ENCODE measurements around the gene NPY5R.

The NPY5R gene
- long read RNA-seq, donor 1, partial matches to known transcripts, result 0 of 8 reads
- long read RNA-seq, donor 1, other reads (novel, unspliced or antisense), result 0 of 8 reads
- long read RNA-seq, donor 2, partial matches to known transcripts, result 0 of 5 reads
- long read RNA-seq, donor 2, other reads (novel, unspliced or antisense), result 0 of 5 reads
- long read RNA-seq, donor 3, partial matches to known transcripts, result 0 of 4 reads
- long read RNA-seq, donor 3, other reads (novel, unspliced or antisense), result 0 of 4 reads
- long read RNA-seq, donor 4, partial matches to known transcripts, result 0 of 4 reads
- long read RNA-seq, donor 4, other reads (novel, unspliced or antisense), result 0 of 4 reads
- long read RNA-seq, donor 5, partial matches to known transcripts, result 0 of 4 reads
- long read RNA-seq, donor 5, other reads (novel, unspliced or antisense), result 0 of 4 reads
- long read RNA-seq, donor 6, partial matches to known transcripts, result 0 of 3 reads
- long read RNA-seq, donor 6, other reads (novel, unspliced or antisense), result 0 of 3 reads
- long read RNA-seq, donor 7, partial matches to known transcripts, result 0 of 2 reads
- long read RNA-seq, donor 7, other reads (novel, unspliced or antisense), result 0 of 2 reads
- long read RNA-seq, donor 8, partial matches to known transcripts, result 0 of 7 reads
- long read RNA-seq, donor 8, other reads (novel, unspliced or antisense), result 0 of 7 reads

DNA sequence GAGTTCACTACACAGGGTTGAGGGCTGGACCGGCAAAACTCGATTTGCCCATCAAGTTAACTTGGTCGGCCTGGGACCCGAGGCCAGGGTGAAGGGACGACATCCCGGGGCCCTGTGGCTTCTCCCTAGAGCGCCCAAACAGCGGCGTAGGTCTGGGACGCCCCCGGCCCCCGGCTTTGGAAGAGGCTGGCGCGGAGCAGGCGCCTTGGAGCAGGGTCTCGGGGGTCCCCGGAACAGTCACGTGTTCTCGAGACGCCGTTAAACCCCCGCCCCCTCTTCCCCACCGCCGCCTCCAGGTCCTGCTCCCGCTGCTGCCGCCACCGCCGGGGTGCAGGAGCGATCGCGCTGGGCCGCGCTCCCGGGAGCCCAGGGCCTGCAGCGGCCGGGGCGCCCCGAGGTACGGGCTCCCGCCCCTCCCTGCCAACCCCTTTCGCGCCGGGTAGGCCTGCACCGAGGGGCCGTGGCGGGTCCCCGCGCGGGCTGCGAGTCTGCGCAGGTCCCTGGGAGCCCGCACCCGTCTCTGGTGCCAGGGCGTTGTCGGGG, at the start of gene NPY5R:
Gene NPY5R, plus strand, starts transcription at position 289 of the 543 bp plus-strand sequence. CDS start 6,382 bp downstream, outside the sequence.
- DNase-seq, result no peak

DNA sequence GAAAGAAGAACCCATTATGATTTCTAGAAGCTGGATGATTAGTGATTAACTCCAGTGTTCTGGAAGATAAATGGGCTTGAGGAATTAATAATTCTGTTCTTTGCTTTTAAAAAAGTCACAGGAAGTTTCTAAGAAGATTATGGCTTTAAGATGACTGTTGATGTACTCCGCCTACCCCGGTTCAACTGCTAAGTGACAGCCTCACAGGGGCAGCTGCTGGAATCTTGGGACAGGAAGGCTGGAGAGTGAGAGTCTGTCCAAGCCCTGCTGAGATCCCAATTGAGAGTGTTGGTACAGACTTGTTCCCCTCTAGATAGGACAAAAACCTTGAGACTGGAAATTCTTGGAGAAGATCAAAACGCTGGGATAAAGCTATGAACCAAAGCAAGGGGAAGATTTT, 48.6 kb upstream of the NPY5R start:
- no peak for DNase-seq

DNA sequence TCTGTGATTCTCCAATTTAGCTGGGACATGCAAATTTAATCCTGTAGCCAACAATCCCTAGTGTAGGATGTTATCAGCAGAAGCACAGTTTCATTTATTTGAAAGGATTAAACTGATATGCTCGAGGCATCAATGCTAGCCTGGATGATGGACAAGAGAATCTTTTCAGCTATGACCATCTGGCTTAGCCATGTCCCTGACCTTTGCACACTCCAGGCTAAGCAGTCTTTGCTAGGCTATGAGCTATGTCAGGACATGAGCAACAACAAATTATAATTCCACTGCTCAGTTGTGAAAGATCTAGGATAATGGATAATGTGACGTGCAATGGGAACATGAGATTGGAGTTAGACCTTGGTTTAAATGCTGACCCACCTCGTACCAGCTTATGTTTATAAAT, 43.2 kb upstream of the NPY5R start:
- DNase-seq, result no peak

DNA sequence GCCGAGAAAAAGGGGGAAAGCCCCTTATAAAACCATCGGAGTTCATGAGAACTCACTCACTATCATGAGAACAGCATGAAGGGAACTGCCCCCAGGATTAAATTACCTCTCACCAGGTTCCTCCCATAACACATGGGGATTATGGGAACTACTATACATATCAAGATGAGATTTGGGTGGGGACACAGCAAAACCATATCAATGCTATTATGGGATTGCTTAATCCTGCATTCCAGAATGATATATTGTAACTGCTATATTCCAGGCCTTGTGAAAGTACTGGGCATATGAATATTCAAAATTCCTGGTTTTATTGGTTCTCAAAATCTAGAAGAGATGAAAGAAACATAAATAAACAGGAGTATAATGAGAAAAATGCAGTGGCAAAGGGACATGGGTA, 40.6 kb upstream of the NPY5R start:
- DNase-seq, result no peak

DNA sequence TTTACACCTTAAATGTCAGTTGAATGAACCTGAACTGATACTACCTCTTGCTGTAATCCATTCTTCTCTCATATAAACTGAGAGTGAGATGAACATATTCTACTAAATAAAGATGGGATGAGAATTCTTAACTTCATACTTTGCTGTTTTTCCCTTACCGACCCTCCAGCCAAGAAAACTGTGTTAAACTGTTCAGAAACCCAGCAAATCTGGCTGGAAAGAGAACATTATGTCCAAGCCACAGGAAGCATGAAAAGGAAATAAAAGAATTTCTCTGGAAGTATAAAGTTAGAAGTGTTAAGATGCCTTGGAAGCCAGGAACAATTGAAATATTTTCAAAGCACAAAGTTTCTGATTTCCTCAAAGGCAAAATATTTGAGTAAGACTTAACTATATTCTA, 34.2 kb upstream of the NPY5R start:
- DNase-seq, result no peak

DNA sequence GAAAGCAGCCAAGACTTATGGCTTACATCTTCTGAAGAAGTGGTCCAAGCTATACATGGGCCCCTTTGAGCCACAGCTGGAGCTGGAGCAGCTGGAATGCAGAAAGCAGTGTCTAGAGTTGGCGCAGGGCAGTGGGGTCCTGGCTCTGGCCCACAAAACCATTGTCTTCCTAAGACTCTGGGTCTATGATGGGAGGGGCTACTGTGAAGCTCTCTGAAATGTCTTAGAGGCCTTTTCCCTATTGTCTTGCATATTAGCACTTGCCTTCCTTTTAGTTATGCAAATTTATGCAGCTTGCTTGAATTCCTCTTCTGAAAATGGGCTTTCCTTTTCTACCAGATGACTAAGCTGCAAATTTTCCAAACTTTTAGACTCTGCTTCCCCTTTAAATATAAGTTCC, 26.6 kb upstream of the NPY5R start:
- DNase-seq, result no peak

DNA sequence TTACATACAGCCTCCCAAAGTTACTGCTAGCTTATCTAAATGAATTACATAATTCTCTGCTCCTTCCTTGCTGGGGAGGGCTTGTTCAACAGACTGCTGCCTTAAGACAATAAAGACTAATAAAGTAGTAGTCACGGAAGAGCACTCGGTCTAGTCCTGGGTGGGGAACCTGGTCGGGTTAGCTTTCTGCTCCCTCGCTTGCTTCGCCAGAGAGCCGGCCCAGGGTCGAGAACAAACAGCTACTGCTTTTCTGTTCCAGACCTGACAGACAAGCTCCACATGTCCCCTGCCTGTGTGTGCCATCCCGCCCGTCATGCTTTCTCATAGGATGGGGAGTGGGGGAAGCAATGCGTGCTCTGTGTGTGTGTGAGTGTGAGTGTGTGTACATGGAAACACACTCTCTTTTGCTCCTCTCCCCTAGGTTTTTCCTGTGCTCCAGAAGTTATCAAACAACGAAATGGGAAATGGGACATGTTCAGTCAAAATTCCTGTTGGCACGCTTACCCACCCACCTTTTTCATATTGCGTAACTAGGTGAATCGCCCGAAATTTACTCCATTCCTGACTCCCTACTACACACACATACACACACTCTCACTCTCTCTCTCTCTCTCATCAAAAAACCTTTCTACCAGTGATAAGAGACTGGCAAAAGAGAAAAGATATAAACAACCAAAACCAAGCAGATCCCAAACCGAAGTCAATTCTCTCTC, 12.6 kb upstream of the NPY5R start:
- DNase-seq, result peak; percentile 18

DNA sequence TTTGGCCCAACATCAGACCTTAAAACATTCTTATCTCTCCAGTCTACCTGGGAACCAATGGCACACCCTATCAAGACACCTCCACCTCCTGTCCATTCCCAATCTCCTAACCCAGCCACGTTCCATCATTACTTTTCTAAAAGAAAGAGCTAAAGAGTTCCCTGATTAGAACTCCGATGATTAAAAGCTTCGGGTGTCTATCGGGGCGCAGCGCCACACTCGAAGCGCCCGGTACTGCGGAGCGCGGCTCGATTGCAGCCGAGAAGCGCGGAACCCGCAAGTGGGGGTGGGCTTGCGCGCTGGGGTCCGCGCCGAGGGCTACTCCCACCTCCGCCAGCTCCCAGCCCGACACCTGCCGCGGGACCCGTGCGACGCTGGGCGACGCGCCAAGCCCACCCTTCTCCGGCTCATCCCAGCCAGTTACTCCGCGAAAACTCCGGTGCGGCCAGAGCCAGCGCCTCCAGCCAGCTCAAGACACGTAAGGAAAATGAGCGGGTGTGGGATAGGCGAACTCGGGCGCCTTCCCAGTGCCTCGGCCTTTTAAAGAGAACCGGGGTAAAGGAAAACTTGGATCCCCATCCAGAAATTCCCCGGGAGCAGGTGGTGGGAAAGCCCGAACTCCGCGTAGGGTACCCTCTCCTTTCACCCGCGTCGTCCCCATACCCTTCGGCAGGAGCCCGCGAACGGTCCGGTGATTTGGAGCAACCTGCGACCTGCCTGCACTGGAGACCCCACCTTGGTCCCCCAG, 11.9 kb upstream of the NPY5R start:
- DNase-seq, result peak; percentile 79

DNA sequence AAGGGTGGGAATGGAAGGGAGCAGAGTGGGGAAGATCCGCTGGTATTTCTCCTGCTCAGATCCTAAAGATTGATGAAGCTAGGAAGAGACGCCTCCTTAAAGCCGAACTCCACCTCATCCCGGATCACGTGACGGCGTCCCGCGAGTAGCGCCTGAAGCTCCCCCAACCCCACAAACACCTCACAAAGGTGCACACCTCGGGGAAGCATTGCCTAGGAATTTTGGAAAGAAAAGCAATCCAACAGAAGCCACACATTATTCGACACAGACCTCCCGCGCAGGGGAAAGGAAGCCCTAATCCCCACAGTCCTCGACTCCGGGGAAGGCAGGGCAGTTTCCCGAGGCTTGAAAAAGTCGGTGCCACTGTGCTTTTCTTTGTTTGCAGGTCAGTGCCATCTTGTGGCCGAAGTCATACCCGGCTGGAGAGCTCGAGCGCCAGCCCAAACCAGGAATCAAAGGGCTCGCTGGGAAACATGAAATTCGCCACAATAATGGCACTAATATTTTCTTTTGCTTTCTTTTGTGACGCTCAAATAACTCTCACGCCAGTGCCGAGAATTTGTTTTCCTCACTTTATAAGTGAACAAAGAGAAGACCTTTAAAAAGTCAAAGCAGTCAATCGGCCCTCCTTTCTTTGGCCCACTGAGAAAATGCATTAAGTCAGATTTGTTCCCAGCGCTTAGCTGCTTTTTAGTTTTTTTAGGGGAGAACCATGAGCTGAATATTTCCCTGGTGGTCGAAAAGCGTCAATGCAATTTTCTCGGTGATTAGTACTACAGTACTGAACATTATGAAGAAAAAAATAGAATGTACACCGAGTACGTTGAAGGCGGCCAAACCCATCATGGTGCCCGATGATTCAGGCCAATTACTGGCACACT, 10.9 kb upstream of the NPY5R start, which contains the start of gene NPY1R:
Gene NPY1R, minus strand, starts transcription at position 71 of the 881 bp plus-strand sequence. CDS start 6,042 bp downstream, outside the sequence.
- DNase-seq, result peak; percentile 87

DNA sequence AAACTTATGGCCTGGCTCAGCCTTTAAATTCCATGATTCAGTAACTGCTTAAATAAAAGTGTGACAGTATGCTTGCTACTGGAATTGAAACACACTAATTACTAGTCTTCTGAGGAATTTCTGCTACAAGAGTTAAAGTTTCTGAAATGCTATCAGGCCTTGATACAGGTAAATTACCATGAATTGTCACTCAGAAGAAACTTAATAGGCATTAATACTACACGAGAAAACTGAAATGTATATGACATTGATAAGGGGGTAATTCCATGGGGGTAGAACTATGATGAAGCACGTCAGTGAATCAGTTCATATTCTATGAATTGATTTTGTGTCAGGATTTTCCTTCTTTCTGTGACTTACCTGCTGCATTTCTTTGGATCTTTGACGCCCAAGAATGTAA, 8.3 kb upstream of the NPY5R start:
- no peak for DNase-seq

DNA sequence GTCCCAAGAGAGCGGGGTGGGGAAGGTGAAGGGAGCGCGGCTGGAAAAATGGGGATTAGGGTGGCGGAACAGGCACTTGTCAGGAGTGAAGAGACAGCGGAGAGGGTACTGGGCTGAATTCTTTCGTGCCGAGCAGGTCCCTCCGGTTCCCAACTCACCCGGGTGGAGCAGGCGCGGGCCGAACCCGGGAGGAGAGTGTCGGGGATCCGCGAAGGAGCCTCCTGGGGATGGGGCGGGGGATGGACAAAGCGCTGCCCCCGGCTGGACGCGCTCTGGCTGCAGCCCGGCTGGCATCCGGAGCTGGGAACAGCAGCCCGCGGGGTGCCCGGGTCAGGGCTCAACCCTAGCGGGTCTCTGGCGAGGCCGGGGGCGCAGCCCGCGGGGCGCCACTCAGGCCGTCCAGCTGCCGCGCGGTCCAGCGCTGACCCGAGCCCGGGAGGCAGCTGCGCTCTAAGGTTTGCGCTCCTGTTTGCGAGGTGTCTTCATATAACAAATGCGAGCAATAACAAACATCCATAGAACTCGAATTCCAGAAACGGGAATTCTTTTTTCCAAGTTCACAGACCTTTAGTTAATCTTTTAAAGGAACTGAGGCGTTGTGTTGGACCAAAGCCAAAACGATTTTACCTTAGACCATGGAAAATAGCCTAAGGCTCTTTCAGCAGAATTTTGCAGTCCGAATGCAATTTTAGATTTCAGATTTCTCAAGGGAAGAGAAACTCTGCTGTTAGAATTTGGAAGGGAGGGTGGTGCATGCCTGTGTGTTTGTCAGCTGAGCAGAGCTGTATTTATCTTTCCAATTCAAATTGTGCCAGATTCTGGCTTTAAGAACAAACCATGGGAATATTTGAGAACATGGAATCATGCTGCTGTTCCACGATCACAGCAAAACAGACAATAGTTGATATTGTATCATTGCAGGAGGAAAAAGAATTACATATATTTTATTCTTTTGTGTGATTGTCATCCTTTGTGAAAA, 744 bp downstream of the NPY5R start:
- peak; percentile 73 for DNase-seq

DNA sequence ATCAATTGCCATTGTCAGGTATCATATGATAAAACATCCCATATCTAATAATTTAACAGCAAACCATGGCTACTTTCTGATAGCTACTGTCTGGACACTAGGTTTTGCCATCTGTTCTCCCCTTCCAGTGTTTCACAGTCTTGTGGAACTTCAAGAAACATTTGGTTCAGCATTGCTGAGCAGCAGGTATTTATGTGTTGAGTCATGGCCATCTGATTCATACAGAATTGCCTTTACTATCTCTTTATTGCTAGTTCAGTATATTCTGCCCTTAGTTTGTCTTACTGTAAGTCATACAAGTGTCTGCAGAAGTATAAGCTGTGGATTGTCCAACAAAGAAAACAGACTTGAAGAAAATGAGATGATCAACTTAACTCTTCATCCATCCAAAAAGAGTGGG, 7.0 kb downstream of the NPY5R start:
- no peak for DNase-seq

DNA sequence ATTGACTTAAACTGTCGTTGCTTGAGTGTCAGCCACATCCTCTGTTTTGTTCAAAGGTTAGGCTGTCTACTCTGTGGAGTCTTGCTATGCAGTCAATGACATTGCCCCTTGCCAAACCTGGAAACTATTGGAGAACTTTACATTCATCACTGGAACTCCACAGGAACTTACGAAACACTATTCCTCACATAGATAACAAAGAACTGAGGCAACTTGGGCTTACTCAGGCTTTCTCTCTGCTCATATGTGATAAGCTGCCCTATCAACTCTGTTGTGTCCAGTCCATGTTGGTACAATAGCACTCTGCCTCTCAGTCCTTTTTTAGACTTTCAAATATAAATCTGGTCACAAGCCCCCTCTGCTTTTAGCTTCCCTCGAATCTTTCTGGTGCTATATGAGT, 9.4 kb downstream of the NPY5R start:
- DNase-seq, result no peak

DNA sequence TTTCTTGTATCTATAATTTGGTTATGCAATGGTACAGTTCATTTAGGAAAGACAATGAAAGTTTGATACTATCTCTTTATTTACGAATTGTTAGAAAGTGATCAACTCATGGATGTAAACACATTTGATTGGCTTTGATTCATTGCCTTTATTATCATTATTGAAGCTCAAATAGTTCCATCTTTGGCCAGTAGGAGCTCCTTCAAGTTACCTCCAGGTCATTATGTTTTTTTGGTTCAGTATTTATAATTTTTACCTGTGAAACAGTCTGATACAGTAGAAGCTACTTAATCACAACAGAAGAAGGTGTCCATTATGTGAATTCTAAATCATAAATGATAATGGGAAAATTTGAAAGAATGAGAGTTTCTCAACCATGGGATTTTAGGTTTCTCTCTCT, 12.4 kb downstream of the NPY5R start:
- DNase-seq, result no peak

DNA sequence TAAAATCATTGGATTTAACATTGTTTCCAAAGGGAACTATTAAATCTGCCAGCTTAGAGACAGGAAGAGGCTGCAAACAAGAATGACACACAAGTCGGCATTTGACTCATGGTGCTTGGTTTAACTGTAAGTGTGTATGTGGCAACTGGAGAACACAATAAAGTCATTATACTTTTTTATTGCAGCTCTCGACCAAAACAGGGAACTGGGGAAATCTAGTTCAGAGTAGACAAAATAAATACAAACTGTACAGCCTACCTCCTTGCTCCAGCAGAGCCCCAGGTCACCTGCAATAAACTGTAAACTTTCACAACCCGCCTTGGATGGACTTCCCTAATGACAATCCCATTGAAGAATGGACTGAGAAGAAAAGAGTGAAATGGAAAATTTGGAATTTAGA, 24.0 kb downstream of the NPY5R start:
- DNase-seq, result no peak

DNA sequence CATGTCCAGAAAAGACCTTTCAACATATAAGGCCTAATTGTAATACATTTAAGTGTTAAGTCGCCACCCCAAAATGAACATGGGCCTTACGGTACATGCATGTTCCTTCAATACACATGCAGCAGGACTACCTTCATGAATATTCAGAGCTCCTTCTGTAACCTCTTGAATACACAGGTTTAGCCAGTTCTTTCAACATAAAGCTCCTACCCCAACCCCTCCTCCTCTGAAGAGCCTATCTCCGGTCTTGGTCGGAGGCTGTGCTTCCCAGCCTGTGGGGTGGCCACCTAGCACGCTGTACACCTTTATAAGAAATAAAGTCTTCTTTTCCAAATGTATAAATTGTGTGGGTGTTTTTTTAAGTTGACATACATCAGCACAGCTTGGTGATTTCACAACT, 28.3 kb downstream of the NPY5R start:
- DNase-seq, result no peak

DNA sequence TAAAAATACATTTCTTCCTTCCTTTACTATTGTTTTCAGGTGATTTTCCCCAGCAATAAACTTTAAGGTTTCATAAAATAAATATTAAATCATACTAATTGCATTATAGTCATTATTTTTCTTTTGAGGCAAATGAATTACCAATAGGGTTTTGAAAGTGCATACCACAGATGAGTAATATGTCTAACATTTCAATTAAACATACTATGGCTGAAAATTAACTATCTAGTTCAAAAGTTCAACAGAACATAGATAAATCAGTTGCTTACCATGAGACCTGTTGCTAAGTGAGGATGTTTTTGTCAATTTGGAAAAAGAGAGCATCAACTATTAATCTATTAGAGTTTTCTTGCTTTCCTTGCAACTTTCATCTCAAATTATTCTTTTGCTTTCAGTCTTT, 35.0 kb downstream of the NPY5R start:
- DNase-seq, result no peak

DNA sequence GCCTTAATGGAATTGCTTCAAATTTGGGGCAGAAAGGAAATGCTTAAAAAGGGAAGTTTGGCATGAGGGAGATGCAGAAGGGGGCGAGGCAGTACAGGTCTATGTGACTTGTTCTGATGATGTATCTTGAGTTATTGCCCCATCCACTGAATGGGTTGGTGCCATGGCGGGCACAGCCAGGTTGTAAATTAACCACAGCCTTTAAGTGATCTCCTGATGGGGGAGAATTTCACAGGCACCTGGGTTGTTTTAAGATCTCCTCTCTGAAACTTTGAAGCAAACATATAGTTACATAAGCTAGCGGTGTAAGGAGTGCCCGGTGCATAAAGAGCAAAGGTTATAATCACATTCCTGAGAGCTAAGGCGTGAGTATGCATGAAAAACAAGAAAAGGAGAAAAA, 37.0 kb downstream of the NPY5R start:
- DNase-seq, result no peak

DNA sequence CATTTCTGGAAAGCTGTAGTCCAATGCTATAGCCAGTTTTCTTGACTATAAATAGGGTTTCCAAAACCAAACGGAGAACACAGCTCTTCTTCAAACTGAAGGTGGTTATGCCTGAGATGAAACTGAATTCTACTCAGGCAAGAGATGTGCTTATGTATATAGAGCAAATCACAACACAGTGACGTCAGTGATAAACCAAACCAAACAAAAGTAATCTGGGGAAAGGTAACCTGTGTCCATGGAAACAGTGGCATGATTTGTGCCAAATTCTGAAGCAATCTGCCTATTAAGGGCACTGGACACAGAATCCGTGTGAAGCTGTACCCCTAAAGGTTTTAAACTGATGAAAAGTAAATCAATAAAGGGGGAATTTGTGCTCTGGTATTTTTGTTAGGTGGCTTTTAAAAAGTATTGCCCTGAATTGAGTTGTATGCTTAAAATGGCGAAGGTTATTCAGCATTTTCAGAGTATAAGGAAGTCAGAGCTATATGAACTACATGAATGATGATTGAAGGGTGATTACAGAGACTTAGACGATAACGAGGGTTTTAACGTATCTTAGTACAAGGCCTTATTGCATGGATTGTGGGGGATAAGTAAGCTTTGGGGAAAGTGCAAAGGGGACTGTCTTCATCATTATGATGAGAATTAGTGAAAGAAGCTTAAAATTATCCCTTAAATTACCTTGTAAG, 38.6 kb downstream of the NPY5R start:
- no peak for DNase-seq

Data from right kidney (tissue), 9 donors.